Occipital lobe (tissue), 2 donors: ENCODE data around the gene KMT5B. TPM values are rescaled to one million over a fixed set of nuclear protein-coding genes. Genes with fewer than 3 reads are reported as not detected.
A peak's percentile ranks its signal among the peaks of the same experiment; 100 is the strongest.

Source experiments
- DNase-seq: peaks from one replicate; lab custom pipeline; 2025; lab: John Stamatoyannopoulos, UW
- total RNA-seq: library from RNA; depleted of rRNA; stranded (reverse); fragments of >200 nt; gene quantifications from one replicate; pipeline ENCODE4 v1.2.3, GENCODE V29; 2014

KMT5B gene
- total RNA-seq, 1 donor from 2014 or later: 139 TPM

DNA sequence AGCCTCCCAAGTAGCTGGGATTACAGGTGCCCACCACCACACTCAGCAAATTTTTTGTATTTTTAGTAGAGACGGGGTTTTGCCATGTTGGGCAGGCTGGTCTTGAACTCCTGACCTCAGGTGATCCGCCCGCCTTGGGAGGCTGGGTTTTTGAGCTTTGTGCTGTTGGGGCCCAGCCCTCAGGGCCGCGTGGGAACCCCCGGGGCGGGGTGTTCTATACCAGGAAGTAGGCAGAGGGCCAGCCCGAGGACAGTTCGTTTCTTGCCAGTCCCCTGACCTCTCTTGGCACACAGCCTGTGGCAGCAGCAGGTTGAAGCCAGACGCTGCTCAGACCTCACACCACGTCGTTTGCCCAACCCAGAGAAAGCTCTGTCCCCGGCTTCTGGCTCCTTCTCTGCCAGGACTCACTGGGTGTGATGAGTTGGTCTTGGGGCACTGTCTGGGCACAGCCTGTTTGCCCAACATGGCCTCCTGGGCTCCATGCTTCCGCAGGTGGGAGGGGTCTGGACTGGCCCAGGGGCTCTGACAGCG is 67.0 kb downstream of the KMT5B start:
- no peak for DNase-seq

DNA sequence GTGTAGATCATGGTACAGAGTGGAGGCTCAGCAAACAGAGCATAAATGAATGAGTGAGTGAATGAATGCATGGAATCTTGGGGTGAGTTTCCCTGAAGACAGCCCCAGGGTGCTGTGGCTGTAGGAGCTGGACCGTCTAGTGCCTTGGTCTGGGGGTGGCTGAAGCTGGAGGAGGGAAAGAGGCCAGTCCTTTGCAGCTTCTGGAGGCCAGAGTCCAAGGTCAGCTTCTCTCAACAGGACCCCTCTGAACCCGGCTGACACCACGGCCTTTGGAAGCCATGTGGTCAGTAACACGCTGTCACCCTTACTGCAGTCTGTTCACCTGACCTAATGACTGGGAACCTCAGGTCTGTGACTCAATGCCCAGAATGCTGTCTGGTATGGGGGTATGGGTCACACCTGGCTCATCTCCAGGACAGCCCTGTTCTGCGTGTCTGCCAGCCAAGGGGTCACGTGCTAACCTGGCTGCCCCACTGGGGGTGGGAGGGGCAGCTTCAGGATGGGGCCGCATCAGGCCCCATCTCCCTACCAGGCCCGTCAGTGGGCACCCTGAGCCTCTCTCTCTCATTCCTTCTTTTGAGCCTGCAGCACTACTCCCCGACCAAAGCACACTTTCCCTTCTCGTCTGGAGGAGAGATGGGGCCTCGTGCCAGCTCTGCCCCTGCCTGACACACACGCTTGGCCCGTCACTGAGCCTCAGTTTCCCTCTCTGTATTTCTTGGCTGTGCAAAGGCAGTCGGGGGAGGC is 67.8 kb downstream of the KMT5B start:
- DNase-seq: no peak

DNA sequence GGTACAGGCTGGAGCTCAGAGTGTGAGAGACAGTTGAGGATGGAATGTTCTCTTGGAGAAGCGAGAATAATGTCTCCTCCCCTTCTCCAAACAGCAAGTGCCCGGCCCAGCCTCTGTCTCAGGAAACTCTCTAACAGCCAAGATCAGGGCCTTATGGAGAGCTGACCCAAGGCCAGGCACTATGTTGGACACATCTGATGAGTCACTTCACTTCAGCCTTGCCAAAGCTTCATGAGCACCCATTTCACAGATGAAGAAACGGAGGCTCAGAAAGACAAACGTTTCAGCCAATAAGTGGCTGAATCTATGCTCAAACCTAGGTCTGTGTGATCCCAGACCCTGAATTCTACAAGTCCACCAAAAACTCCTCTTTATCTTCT is 69.8 kb downstream of the KMT5B start:
- DNase-seq: no peak

DNA sequence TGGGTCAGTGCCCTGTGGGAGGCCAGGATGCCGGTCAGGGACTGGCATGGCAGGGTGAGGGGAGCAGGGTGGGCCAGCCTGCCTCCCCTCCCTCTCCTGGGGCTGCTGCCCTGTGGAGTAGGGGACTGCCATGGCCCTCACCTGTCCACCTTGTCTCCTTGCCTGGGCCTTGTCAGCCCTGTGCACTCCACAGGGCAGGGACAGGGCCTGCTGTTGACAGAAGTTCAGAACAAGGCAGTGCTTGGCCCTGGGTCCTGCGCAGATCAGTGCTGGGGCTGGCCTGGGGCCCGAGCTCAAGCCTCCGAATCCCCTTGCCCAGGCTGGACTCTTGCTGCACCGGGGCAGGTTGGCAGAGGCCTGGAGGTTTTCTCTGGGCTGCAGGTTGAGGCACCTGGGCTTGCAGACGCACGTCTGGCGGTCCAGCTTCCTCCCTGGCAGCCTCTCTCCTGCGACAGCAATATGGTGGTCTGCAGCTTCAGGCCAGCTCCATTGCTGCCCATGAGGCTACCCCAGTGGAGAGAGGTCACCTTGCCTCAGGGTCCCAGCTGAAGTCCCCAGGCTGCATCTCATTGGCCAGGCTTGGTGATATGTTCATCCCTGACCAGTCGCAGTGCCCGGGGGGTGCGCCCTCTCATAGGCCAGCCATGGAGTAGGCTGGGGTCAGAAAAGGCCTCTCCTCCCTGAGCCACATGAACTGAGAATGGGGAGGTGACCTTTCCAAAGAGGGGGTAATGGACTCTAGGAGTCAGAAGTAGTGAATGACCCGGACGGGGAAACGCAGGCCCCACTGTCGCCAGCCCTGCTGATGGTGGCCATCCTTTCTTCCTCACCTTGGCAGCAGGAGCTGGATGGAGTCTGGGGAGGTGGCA is 70.4 kb downstream of the KMT5B start:
- no peak for DNase-seq

DNA sequence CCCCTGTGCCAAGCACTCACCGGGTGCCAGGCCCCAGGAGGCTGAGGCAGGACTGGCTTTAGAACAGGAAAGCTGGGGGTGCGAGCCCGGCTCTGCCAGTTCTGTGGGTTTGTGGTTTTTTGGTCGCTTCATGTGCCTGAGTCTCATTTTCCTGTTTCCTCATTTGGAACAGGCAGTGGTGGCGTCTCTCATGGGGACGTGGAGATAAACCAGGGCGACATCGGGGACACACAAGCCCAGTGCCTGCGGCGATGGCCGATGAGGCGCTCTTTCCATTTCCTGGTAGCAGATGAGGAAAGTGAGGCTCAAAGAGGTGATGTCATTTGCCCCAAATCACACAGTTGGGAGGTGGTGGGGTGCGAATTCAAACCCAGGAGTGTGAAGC is 71.1 kb downstream of the KMT5B start:
- DNase-seq: no peak

DNA sequence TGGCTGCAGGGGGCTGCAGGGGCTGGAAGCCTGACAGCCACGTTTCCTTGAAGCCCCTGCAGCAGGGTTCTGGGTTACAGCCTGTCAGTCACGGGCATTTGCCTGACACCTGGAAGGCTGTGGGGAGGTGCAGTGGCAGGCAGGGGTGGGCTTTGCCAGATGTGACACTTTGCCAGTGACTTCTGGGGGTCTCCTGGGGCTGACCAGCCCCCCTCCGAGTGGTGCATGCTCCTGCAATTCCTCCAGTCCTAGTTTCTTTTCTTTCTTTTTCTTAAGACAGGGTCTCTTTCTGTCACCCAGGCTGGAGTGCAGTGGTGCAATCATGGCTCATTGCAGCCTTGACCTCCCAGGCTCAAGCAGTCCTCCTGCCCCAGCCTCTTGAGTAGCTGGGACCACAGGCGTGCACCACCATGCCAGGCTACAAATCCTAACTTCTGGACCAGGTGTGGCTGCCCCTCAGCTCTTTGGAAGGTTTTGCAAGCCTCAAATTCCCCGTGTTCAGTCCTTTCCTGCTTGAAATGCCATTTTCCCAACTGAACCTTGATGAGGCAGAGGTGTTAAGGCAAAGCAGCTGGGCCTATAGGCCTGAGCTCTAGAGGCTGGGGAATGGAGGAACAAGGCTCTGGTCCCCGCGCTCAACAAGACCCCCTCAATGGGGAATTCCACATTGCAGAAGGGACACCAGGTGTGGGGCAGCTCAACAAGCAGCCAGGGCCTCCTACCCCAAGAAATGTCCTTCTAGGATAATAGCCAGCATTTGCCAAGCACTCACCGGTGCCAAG is 71.7 kb downstream of the KMT5B start:
- DNase-seq: no peak

DNA sequence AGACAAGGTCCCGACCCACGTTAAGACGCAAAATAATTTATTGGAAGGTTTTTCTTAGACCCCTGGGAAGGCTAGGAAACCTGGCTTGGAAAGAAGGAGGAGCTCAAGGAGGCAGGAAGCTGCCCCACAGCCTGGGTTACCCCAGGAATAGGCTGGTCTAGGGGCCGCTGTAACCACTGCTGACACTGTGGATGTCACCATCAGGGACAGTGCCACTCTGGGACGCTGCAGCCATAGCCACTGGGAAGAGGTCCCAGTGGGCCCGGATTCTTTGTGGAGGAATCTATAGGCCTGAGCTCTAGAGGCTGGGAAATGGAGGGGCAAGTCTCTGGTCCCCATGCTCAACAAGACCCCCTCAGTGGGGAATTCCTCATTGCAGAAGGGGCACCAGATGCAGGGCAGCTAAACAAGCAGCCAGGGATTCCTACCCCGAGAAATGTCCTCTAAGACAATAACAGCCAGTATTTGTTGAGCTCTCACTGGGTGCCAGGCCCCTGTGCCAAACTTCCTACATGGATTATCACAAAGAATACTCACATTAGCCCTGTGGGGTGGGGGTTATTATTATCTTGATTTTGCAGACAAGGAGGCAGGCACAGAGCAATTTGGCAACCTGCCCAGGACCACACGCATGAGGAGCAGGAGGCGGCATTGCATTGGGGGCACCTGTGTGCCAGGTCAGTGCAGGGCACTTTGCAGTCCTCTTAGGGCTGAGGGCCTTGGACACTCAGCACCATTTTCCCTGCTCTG is 72.4 kb downstream of the KMT5B start:
- no peak for DNase-seq

DNA sequence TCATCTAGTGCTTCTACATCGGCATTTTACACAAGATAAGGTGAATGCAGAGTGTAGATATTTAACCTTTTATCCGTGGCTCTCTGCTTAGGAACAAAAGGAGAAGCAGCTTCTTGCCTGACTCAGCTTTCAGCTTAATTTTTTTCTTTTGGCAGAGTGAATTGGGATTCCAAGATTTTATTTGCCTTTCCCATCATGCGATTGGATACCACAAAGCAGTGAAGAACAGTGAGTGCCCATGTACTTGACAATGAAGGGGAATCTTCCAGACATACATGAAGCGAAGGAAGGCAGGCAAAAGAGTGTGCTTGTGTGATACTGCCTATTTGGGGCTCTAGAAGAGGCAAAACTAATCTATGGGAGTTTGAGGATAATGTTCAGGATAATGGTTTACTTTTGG is 74.9 kb downstream of the KMT5B start:
- DNase-seq: no peak

DNA sequence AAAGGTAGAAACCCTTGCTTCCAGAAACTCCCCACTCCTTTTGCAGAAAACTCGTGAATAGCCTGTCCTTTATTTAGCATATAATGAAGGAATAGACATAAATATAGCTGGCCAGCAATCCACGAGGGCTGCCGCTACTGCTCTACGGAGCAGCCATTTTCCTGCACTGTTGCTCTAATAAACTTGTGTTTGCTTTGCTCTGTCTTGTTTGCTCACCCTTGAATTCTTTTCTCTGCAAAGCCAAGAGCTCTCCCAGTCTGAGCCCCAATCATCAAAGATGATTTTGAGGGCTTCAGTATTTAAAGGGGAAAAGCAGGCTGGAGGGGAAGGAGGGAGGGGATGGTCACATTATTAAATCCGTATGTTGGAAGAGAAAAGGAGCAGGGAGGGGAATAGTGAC is 75.3 kb downstream of the KMT5B start:
- DNase-seq: no peak

DNA sequence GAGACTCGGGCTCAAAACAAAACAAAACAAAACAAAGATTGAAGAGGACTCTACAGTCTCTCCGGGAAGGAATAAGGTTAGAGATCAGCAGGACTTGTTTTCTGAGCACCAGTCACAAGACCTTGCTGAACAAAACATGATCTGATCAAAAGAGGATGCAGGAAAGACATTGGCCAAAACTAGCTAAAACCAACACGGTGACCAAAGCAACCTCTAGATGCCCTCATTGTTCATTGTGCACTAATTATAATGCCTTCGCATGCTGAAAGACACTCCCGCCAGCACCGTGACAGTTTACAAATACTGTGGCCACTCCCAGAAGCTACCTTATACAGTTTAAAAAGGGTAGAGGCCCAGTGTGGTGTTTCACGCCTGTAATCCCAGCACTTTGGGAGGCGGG is 76.2 kb downstream of the KMT5B start:
- DNase-seq: no peak

DNA sequence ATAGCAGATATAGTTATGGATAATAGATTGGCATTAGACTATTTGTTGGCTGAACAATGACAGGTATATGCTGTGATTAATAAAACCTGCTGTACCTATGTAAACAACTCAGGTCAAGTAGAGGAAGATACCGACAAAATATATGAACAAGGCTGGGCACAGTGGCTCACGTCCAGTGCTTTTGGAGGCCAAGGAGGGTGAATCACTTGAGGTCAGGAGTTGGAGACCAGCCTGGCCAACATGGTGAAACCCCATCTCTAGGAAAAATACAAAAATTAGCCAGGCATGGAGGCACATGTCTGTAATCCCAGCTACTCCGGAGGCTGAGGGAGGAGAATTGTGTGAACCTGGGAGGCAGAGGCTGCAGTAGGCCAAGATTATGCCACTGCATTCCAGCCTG is 77.9 kb downstream of the KMT5B start:
- DNase-seq: no peak

DNA sequence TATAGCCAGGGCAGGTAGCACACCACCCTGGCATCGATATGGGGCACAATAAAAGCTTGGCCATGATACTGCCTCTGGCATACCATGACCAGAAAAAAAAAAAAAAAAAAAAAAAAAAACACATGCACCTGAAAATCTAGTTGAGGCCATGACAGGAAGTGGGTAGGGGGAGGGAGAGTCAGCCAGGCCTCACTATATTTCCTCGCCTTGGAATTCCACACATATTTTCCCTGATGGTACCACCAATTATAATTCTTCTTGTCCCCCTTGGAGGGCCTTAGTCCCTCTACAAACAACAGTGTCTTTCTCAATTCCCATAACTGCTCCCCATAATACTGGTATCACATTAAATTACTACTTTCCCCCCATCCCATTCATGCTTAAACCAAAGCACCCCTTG is 79.3 kb downstream of the KMT5B start:
- DNase-seq: no peak

DNA sequence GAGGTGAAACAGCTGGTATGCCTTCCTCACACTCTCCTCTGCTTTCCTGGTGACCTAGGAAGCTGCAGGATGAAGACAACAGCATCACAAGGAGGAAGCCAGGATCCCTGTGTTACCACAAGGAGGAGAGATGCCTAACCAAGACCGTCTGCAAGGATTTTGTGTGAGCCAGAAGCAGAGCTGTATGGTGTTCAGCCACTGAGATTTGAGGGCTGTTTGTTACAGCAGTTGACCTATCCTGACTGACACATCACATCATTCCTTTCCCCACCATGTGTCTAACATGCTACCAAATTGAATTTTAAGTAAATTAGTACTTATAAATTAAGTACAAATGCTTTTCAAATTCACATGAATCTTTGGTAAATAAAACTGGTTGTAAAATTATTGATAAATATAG is 83.0 kb downstream of the KMT5B start:
- no peak for DNase-seq

DNA sequence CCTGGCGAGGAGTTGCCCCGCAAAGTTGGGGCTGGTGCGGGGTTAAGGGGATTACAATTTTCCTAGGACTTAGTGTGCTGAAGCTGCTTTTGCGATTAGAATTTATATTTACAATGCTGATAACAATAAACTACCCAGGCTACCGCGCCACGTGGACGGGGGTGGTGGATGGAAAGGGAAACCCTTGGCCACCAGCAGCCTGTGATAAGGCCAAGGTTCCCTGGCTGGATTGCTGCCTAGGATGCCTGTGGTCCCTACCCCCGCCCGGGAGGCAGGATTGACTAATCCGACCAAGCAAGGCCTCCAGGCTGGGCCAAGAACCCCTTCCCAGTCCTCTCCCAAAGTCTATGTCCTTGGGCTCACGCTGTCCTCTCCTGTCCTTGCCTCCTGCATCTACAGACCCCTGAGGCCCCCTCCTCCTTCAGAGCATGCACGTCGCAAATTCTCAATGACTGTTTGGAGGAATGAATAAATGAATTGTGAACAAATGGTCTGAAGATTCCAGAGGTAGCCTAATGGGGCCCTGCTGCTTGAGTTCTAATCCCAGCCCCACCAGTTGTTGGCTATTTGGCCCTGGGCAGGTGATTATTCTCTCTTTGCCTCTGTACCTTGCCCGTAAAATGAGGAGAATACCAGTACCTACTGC is 84.3 kb downstream of the KMT5B start:
- DNase-seq: no peak

DNA sequence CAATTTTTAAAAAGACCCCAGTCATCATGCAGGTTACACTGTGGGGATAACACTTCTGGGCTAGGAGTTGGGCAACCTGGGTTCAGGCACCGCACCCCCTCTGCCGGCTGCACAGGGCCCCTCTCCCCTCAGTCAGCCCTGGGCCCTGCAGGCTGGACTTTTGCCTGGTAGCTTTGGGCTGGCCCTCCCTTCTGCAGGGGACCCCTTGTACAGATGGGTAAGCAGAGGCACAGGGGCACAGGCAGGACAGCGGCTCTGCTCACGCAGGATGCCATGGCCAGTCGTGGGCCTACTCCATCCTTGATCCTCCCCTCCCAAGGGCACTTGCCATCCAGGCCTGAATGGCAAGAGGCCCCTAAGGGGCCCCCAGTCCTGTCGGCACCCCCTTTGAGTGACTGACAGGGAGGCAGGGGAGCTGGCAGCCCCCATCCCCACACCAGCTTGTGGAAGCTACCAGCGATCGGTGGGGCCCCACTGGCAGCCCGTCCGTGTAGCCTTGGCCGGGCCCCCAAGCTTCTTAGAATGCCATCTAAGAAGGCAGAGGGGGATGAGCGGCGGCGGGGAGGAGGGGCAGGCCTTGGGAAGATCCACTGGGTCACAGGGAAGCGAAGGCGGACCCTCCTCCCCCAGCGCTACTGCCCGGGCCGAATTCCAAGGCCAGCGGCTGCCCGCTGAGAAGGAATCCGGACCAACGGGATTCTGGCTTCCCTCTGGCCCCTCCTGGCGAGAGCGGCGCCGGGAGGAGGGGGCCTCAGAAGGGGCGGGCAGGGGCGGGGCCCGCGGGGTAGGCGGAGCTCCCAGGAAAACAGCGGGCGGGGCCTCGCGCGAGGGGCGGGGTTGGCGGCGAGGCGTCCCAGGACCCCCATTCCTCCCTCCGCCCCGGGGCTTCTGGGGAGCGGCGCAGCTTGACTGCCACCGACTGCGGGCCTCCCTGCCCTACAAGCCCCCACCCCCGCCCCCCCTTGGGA is 85.1 kb downstream of the KMT5B start:
- DNase-seq: no peak

DNA sequence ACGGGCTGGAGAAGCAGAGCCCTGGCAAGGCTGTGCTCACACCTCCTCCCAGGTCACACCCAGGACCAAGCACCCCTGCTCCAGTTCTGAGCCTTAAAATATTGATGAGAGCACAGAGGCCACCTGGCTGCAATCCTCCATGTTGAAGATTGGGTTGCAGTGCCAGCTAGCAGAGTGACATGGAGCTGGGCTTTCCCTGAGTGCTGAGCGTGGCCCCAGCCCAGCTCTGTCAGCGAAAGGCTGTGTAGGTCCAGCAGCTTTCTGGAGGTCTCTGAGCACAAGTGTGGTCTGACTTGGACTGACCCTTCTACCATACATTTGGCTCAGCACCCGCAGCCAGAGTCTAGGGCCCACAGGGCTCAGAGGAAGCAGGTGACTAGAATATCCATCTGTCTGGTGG is 87.9 kb downstream of the KMT5B start:
- no peak for DNase-seq

DNA sequence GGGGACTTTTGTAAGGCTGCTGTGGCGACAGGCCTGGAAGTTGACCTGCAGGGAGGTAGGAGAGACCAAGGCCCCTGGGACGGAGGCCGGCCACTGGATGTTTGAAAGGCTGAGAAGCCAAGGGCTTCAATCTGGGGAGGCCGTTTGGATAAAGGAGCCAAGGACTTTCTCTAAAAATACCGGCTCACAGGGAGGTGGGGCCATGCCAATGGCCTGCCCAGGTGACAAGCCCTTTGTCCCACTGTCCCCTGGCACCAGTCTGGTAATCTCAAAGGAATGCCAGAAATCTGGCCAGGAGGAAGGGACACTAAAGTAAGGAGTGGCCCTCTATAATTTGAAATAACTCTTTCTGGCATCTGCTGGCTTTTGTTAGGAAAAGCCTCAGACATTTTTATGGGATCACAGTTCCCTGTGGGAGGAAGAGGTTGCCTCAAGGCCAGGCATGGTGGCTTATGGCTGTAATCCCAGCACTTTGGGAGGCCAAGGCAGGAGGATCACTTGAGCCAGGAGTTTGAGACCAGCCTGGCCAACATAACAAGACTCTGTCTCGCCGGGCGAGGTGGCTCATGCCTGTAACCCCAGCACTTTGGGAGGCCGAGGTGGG is 90.1 kb downstream of the KMT5B start:
- no peak for DNase-seq

DNA sequence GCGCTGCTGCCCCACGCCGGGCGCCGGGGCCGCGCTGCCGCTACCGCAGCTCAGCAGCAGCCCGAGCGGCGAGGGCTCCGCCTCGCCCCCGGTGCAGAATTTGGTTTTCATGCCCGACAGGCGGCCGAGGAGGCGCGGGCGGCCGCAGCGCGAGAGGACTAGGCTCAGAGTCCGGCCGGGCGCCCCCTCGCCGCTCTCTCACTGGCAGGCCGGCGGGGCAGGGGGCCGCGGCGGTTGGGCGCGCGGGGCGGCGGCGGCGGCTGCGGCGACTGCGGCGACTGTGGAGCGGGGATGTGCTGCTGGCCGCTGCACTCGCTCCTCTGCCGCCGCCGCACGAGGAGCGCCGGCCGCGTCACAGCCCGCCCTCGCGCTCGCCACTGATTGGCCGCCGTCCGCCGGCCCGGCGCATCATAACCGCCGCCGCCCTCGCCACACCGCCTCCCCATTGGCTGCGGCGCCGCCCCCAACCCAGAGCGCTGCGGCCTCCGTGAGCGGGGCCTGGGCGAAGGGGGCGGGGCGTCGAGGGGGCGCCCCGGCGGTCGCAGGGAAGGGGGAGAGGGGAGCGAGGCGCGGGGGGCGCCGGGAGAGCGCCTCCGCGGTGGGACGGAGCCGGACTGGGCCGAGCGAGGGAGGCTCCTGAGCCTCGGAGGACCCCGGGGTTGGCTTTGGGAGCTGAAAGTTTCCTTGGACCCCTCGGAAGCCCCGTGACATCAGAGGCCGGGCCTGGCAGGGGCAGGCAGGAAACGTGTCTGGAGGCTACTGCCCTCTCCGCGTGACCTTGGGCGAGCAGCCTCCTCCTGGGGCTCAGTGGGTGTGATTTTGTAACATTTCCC is 91.8 kb downstream of the KMT5B start, which contains the start of gene CHKA:
Gene CHKA, minus strand, starts transcription at position 322 of the 833 bp plus-strand sequence. Its CDS starts 211 bp downstream, at position 111.
- DNase-seq: peak; percentile 89
